Activated T-cell treated with anti-CD3 and anti-CD28 coated beads, Interleukin-2, amount 50 U/mL, for 24 hours (primary cell): ENCODE measurements around the gene POLR3C.
"Not testable (repeated sequence)": the region's sequence is repeated elsewhere in the genome, so short reads cannot be mapped to it uniquely, and the experiment has no call there.

Experiments used
- DNase-seq: peaks from one replicate; pipeline ENCODE4 v3.0.0-alpha.2; 2020
- H3K27ac Mint-ChIP-seq: 2 replicates; pipeline ENCODE4 v1.8.0; 2020; ENCODE audit warnings: mild to moderate bottlenecking, mixed read lengths
- H3K27me3 Mint-ChIP-seq: 2 replicates; pipeline ENCODE4 v1.8.0; 2020; ENCODE audit warnings: mixed read lengths
- H3K36me3 Mint-ChIP-seq: 2 replicates; pipeline ENCODE4 v1.8.0; 2020; ENCODE audit warnings: low read depth, mixed read lengths
- H3K4me1 Mint-ChIP-seq: 2 replicates; pipeline ENCODE4 v1.8.0; 2020; ENCODE audit warnings: low read depth, mixed read lengths
- H3K4me3 Mint-ChIP-seq: 2 replicates; pipeline ENCODE4 v1.8.0; 2020; ENCODE audit warnings: mild to moderate bottlenecking, moderate library complexity, mixed read lengths
- H3K9me3 Mint-ChIP-seq: 2 replicates; pipeline ENCODE4 v1.8.0; 2020; ENCODE audit warnings: mixed read lengths

Gene POLR3C, protein sequence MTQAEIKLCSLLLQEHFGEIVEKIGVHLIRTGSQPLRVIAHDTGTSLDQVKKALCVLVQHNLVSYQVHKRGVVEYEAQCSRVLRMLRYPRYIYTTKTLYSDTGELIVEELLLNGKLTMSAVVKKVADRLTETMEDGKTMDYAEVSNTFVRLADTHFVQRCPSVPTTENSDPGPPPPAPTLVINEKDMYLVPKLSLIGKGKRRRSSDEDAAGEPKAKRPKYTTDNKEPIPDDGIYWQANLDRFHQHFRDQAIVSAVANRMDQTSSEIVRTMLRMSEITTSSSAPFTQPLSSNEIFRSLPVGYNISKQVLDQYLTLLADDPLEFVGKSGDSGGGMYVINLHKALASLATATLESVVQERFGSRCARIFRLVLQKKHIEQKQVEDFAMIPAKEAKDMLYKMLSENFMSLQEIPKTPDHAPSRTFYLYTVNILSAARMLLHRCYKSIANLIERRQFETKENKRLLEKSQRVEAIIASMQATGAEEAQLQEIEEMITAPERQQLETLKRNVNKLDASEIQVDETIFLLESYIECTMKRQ

DNA sequence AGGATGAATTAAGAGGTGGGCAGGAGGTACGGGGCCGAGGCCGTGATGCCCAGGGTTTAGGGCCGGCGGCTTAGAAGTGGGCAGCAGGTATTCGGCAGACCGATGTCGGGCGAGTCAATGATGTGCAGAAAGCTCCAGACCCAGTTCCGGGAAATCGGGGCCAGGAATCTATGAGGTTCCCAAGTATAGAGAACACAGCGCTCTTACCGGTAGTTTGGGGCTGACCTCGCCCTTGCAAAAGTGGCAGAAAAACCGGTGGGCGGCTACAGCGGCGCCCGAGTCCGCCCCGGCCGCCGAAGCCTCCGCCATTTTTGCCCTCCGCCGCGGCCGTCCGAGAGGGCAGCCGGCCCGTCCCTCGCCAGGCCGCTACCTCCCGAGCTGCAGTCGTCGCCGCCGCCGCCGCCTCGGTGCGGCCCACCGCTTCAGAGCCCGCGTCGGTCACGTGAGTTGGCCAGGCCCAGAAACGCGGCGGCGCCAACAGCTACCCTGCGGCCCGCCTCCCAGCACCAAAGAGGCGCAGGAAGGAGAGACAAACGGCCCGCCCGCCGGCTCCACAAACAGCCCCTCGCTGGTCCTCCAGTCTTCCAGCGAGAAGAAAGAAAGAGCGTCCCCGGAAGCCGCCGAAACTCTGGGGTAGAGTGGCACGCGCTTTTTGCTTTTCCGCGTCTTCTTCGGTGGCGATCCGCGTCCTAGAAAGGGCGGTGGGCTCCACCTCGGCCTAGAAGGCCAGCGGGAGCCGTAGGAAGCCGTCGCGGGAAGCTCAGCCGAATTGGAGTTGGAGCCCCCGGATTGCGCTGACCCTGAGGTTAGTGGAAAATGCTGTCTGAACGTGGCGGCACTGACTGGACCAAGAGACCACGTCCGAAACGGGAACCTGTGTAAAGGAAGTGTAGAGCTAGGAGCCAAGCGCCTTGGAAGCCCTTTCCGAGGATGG, at the start of gene POLR3C, which contains the start of gene RNF115:
Gene POLR3C, plus strand, starts transcription at position 636 of the 934 bp plus-strand sequence. CDS start 1,577 bp downstream, outside the sequence.
Gene RNF115, minus strand, starts transcription at position 531 of the 934 bp plus-strand sequence. Its CDS starts 222 bp downstream, at position 309.
- H3K36me3 Mint-ChIP-seq: peaks cover 48% of the 10 kb centered on the region
- H3K4me3 Mint-ChIP-seq: peak within 1 kb of the TSS; percentile 98
- no peaks in the 10 kb centered on the region for H3K27me3 Mint-ChIP-seq
- H3K4me1 Mint-ChIP-seq: peaks cover 47% of the 10 kb centered on the region
- peak within 1 kb of the TSS; percentile 98 for H3K27ac Mint-ChIP-seq
- H3K9me3 Mint-ChIP-seq: no peaks in the 10 kb centered on the region
- DNase-seq: peak; percentile 87

DNA sequence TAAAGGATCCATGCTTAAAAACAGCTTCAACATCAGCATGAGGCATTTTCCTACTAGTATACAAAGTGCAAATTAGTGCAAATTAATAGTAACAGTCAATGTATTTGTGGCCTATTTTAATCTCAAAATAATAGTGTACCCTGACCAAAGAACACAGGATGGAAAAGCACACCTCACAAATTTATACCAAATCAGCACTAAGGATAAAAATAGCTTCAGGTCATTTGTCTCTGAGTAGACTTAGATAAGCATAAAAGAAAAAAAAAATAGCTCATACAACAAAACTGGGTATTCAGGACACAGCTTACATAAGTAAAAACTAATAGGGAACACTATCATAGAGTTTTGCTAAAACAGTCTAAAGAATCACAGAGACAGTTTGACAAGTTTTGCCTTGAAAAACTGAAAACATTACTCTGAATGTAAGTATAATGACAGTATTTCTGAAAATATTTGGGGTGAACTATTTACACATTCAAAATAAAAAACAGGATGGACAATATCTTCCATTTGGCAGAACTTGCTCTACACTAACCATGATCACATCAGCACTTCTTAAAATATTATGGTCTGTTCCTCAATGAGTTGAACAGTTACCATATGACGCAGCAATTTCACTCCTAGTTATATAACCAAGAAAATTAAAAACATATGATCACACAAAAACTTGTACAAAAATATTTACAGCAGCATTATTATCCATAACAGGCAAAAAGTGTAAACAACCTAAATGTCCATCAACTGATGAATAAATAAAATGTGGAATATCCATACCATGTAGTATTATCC, 46.4 kb upstream of the POLR3C start:
- Mint-ChIP-seq H3K27ac (no peak overlapping the region), H3K27me3 (no peaks in the 10 kb centered on the region), H3K9me3 (no peaks in the 10 kb centered on the region), H3K4me3 (no peak overlapping the region), H3K36me3 (peaks cover 40% of the 10 kb centered on the region), H3K4me1 (peaks cover 15% of the 10 kb centered on the region)
- no peak for DNase-seq

DNA sequence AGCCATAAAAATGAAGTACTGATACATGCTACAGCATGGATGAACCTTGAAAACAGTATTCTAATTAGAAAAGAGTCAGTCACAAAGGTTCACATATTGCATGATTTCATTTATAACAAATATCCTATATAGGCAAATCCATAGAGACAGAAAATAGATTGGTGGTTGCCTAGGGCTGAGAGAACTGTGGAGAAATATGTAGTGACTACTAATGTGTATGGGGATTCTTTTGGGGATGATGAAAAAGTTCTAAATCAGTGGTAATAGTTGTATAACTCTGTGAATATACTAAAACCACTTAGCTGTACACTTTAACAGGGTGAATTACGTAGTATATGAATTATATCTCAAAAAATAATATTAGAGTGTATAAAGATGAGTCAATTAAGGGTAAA, 45.9 kb upstream of the POLR3C start:
- DNase-seq: no peak
- Mint-ChIP-seq H3K27me3 (no peaks in the 10 kb centered on the region), H3K4me3 (no peak overlapping the region), H3K27ac (no peak overlapping the region), H3K9me3 (no peaks in the 10 kb centered on the region), H3K4me1 (peaks cover 16% of the 10 kb centered on the region), H3K36me3 (peaks cover 40% of the 10 kb centered on the region)

DNA sequence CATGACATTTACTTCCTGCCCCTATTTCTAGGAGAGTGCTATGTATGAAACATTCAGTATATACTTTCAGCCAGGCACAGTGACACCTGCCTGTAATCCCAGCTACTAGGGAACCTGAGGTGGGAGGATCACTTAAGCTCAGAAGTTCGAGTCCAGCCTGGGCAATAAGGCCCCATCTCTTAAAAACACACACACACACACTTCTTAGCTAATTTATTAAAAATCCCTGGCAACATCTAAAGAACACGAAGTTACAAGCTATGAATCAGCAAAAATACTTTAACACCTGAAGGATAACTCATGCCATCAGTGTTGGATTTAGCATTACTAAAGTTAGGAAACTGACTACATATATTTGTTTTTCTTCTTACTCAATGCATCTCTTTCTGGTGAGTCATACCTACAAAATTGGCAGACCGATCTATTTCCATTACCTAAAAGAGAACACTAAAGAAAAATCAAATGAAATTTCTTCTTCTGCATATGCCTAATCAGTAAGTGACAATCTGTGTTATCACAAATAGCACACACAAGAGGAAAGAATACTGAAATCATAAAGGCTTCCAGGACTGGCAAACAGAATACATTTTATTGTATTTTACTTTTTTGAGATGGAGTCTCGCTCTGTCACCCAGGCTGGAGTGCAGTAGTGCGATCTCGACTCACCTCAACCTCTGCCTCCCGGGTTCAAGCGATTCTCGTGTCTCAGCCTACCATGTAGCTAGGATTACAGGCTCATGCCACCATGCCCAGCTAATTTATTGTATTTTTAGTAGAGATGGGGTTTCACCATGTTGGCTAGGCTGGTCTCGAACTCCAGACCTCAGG, 41.5 kb upstream of the POLR3C start:
- Mint-ChIP-seq H3K36me3 (peaks cover 53% of the 10 kb centered on the region), H3K4me3 (no peak overlapping the region), H3K4me1 (peaks cover 33% of the 10 kb centered on the region), H3K9me3 (no peaks in the 10 kb centered on the region), H3K27me3 (no peaks in the 10 kb centered on the region), H3K27ac (peak overlapping the region; percentile 47)
- DNase-seq: no peak

- H3K27ac Mint-ChIP-seq: no peak overlapping the region
- no peak overlapping the region for H3K4me3 Mint-ChIP-seq
- H3K4me1 Mint-ChIP-seq: peaks cover 36% of the 10 kb centered on the region
- DNase-seq: no peak
- no peaks in the 10 kb centered on the region for H3K9me3 Mint-ChIP-seq
- no peaks in the 10 kb centered on the region for H3K27me3 Mint-ChIP-seq
- peaks cover 60% of the 10 kb centered on the region for H3K36me3 Mint-ChIP-seq
These were observed 39.6 kb upstream of the POLR3C start for GRCh38 chr1:145784409-145784808.

DNA sequence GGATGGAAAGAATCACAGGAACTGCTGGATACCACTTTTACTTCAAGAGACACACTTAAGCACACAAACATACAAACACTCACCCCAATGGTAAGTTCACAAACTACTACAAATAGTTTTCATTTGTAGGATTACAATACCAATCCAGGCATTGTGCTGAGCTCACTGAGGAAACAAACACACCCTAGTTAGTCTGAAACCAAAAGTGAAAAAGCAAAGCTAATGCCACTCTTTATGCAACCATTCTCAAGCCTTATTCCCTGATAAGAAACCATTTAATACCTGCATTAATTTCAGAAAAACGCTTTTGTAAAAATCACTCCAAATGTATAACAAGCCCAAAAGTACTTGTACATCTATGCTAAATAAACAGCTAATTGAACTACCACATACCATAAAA, 38.5 kb upstream of the POLR3C start:
- H3K4me1 Mint-ChIP-seq: peaks cover 36% of the 10 kb centered on the region
- no peaks in the 10 kb centered on the region for H3K27me3 Mint-ChIP-seq
- no peak for DNase-seq
- peaks cover 59% of the 10 kb centered on the region for H3K36me3 Mint-ChIP-seq
- no peaks in the 10 kb centered on the region for H3K9me3 Mint-ChIP-seq
- no peak overlapping the region for H3K4me3 Mint-ChIP-seq
- H3K27ac Mint-ChIP-seq: no peak overlapping the region

DNA sequence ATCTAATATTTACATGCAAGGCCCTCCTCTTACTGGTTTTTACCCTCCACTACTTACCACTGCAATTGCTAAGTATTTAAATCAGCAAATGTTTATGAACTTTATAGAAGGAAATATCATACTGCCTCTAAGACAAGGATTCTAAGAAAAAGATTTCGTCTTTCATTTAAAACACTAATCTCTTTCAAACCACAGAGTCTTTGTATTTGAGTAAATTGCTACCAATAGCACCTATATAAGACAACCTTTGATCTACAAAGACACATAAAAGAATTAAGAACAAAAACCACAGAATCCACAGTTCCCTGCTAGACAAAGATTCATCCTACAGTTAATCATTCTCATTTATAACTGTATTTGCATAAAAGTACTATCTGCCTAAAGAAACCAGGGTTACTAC, 37.7 kb upstream of the POLR3C start:
- no peaks in the 10 kb centered on the region for H3K9me3 Mint-ChIP-seq
- no peak for DNase-seq
- H3K4me3 Mint-ChIP-seq: no peak overlapping the region
- H3K27me3 Mint-ChIP-seq: no peaks in the 10 kb centered on the region
- peaks cover 36% of the 10 kb centered on the region for H3K4me1 Mint-ChIP-seq
- peaks cover 54% of the 10 kb centered on the region for H3K36me3 Mint-ChIP-seq
- peak overlapping the region; percentile 58 for H3K27ac Mint-ChIP-seq

GRCh38 chr1:145788580-145788979, 35.4 kb upstream of the POLR3C start:
- DNase-seq: no peak
- H3K27ac Mint-ChIP-seq: no peak overlapping the region
- H3K9me3 Mint-ChIP-seq: no peaks in the 10 kb centered on the region
- no peak overlapping the region for H3K4me3 Mint-ChIP-seq
- peaks cover 36% of the 10 kb centered on the region for H3K4me1 Mint-ChIP-seq
- no peaks in the 10 kb centered on the region for H3K27me3 Mint-ChIP-seq
- H3K36me3 Mint-ChIP-seq: peaks cover 54% of the 10 kb centered on the region

GRCh38 chr1:145791860-145792259, 32.1 kb upstream of the POLR3C start:
- Mint-ChIP-seq H3K36me3 (peaks cover 56% of the 10 kb centered on the region), H3K9me3 (peaks cover 11% of the 10 kb centered on the region), H3K4me1 (peaks cover 24% of the 10 kb centered on the region)
- H3K27me3 Mint-ChIP-seq, H3K27ac Mint-ChIP-seq, H3K4me3 Mint-ChIP-seq, DNase-seq: not testable (repeated sequence)

DNA sequence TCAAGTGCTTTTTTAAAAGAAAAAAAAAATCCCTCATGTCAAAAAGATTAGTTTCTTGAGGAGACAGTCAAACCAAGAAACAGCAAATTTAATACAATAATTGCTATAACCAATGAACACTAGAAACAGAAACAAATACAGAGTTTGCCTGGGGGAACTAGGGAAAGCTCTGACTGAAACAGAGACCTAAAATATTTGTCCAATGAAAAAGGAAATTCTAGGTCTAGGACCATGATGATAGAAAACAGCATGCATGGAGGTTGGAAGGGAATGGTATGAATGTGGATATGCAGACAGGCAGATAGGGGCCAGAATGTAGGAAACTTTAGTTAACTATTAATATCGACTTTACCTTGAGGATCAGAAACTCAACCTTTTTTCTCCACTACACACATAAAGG, 31.5 kb upstream of the POLR3C start:
- Mint-ChIP-seq H3K36me3 (peaks cover 59% of the 10 kb centered on the region), H3K27me3 (no peaks in the 10 kb centered on the region), H3K4me1 (peaks cover 23% of the 10 kb centered on the region), H3K27ac (no peak overlapping the region), H3K9me3 (peaks cover 15% of the 10 kb centered on the region), H3K4me3 (no peak overlapping the region)
- no peak for DNase-seq

DNA sequence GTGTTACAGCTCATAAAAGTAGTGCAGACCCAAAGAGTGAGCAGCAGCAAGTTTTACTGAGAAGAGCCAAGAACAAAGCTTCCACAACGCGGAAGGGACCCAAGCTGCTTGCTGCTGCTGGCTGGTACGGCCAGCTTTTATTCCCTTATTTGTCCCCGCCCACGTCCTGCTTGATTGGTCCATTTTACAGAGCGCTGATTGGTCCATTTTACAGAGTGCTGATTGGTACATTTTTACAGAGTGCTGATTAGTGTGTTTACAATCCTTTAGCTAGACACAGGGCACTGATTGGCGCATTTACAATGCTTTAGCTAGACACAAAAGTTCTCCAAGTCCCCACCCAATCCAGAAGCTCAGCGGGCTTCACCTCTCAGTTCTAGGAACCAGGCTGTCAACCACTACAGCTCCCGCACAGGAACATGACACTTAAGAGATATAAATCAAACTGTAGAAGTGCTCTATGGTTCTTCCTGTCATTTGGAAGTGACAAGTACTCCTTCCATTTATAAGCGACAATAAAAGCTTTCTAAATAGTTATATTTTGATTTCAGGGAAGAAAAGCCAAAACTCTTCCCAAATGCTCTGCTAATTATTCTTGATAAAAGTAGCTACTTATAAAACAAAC, 28.6 kb upstream of the POLR3C start:
- no peak overlapping the region for H3K27ac Mint-ChIP-seq
- peaks cover 19% of the 10 kb centered on the region for H3K9me3 Mint-ChIP-seq
- no peaks in the 10 kb centered on the region for H3K27me3 Mint-ChIP-seq
- H3K36me3 Mint-ChIP-seq: peaks cover 68% of the 10 kb centered on the region
- H3K4me1 Mint-ChIP-seq: peaks cover 25% of the 10 kb centered on the region
- H3K4me3 Mint-ChIP-seq: no peak overlapping the region
- no peak for DNase-seq

DNA sequence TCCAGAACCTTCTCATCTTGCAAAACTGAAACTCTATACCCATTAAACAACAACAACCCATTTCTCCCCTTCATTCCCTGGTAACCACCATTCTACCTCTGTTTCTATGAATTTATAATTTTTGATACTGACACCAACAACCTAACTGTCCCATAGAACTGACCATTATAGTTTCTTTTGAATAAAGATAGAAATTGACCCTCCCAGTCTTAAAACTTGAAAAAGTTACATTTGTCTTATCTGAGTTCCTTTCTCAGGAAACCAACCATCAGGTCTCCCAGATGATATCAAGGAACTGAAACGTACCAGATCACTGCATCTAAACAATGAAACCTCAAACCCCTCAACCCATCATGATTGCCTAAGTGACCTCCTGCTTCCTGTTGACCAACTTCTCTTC, 27.2 kb upstream of the POLR3C start:
- Mint-ChIP-seq H3K4me1 (peaks cover 32% of the 10 kb centered on the region), H3K36me3 (peaks cover 74% of the 10 kb centered on the region), H3K27me3 (no peaks in the 10 kb centered on the region), H3K9me3 (peaks cover 19% of the 10 kb centered on the region), H3K27ac (no peak overlapping the region), H3K4me3 (no peak overlapping the region)
- no peak for DNase-seq

DNA sequence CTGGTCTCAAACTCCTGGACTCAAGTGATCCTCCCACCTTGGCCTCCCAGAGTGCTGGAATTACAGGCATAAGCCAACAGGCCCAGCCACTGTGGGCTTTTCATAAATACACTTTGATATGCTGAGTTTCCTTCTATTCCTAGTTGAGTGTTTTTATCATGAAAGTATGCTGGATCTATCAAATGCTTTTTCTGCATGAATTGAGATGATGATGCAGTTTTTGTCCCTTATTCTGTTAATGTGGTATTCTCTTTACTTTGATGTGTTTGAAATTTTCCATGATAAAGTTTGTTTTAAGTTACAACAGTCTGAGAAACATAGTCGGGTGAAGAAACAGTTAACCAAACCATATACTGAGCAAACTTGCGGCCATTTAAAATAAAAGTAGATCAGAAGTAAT, 24.2 kb upstream of the POLR3C start:
- peaks cover 44% of the 10 kb centered on the region for H3K4me1 Mint-ChIP-seq
- H3K36me3 Mint-ChIP-seq: peaks cover 55% of the 10 kb centered on the region
- no peak overlapping the region for H3K4me3 Mint-ChIP-seq
- no peak for DNase-seq
- H3K9me3 Mint-ChIP-seq: peaks cover 19% of the 10 kb centered on the region
- no peak overlapping the region for H3K27ac Mint-ChIP-seq
- no peaks in the 10 kb centered on the region for H3K27me3 Mint-ChIP-seq
